Mononuclear cell (primary cell): ENCODE results near the gene TMC8. TPM values are rescaled to one million over a fixed set of nuclear protein-coding genes. Genes with fewer than 3 reads are reported as not detected.
"Not testable (repeated sequence)": the region's sequence is repeated elsewhere in the genome, so short reads cannot be mapped to it uniquely, and the experiment has no call there.

Source experiments
- H3K27me3 ChIP-seq: 2 replicates; pipeline ENCODE4 v1.6.0; 2011; ENCODE audit warnings: low read length, control low read depth; ENCODE audit not compliant: insufficient read depth
- H3K4me1 ChIP-seq: 2 replicates; pipeline ENCODE4 v1.5.1; 2011; ENCODE audit warnings: mild to moderate bottlenecking, low read length, control low read depth; ENCODE audit not compliant: insufficient read depth
- H3K4me3 ChIP-seq: 2 replicates; pipeline ENCODE4 v1.5.1; 2011; ENCODE audit warnings: mild to moderate bottlenecking, low read length, moderate library complexity
- H3K9me3 ChIP-seq: 2 replicates; pipeline ENCODE4 v1.5.1; 2011; ENCODE audit warnings: low read depth, mild to moderate bottlenecking, control low read depth, low read length
- total RNA-seq: library from RNA; depleted of rRNA; stranded (reverse); fragments of >200 nt; gene quantifications from one replicate; pipeline ENCODE4 v1.2.3, GENCODE V29; 2012

The TMC8 gene
- total RNA-seq, 1 donor: 138 TPM

GRCh38 chr17:78168903-78169793 lies 38.6 kb downstream of the TMC8 start:
- Histone ChIP-seq H3K9me3 (no peaks in the 10 kb centered on the region), H3K27me3 (no peaks in the 10 kb centered on the region), H3K4me3 (peak overlapping the region; percentile 59), H3K4me1 (peaks cover 56% of the 10 kb centered on the region)

- Histone ChIP-seq H3K4me1 (peaks cover 74% of the 10 kb centered on the region), H3K4me3 (no peak overlapping the region), H3K9me3 (no peaks in the 10 kb centered on the region), H3K27me3 (no peaks in the 10 kb centered on the region)
Measured at GRCh38 chr17:78170692-78171590, 40.4 kb downstream of the TMC8 start.

DNA sequence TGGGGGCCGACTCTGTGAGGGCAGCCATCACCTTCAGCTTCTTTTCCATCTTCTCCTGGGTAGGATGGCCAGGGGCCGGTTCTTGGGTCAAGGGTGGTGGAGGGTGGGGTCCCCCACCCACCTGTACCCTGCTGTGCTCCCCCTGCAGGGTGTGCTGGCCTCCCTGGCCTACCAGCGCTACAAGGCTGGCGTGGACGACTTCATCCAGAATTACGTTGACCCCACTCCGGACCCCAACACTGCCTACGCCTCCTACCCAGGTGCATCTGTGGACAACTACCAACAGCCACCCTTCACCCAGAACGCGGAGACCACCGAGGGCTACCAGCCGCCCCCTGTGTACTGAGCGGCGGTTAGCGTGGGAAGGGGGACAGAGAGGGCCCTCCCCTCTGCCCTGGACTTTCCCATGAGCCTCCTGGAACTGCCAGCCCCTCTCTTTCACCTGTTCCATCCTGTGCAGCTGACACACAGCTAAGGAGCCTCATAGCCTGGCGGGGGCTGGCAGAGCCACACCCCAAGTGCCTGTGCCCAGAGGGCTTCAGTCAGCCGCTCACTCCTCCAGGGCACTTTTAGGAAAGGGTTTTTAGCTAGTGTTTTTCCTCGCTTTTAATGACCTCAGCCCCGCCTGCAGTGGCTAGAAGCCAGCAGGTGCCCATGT lies 41.1 kb downstream of the TMC8 start:
- H3K4me1 ChIP-seq: peaks cover 82% of the 10 kb centered on the region
- H3K4me3 ChIP-seq: not testable (repeated sequence)

DNA sequence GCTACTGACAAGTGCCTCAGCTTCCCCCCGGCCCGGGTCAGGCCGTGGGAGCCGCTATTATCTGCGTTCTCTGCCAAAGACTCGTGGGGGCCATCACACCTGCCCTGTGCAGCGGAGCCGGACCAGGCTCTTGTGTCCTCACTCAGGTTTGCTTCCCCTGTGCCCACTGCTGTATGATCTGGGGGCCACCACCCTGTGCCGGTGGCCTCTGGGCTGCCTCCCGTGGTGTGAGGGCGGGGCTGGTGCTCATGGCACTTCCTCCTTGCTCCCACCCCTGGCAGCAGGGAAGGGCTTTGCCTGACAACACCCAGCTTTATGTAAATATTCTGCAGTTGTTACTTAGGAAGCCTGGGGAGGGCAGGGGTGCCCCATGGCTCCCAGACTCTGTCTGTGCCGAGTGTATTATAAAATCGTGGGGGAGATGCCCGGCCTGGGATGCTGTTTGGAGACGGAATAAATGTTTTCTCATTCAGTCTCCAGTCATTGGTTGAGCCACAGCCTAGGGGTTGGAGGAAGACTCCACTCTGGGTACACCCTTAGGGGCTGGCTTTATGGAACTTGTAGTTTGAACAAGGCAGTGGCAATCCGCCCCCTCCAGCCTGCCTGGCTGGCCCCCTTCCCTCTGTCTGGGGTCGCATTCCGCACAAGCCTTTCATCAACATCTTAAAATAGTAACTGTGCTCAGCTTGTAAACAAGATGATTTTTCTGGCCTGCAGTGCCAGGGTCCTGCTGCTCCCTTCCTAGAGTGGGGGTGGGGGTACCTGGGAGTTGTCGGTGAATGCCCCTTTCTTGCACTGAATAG lies 41.9 kb downstream of the TMC8 start:
- Histone ChIP-seq H3K9me3 (no peaks in the 10 kb centered on the region), H3K4me1 (peaks cover 86% of the 10 kb centered on the region), H3K27me3 (no peaks in the 10 kb centered on the region), H3K4me3 (no peak overlapping the region)

More for the DNA sequence above, 41.1 kb downstream of the TMC8 start:
- not testable (repeated sequence) for H3K27me3 ChIP-seq, H3K9me3 ChIP-seq

GRCh38 chr17:78173097-78173715 lies 42.6 kb downstream of the TMC8 start:
- H3K9me3 ChIP-seq: no peaks in the 10 kb centered on the region
- H3K4me3 ChIP-seq: no peak overlapping the region
- H3K27me3 ChIP-seq: no peaks in the 10 kb centered on the region
- H3K4me1 ChIP-seq: peaks cover 81% of the 10 kb centered on the region

DNA sequence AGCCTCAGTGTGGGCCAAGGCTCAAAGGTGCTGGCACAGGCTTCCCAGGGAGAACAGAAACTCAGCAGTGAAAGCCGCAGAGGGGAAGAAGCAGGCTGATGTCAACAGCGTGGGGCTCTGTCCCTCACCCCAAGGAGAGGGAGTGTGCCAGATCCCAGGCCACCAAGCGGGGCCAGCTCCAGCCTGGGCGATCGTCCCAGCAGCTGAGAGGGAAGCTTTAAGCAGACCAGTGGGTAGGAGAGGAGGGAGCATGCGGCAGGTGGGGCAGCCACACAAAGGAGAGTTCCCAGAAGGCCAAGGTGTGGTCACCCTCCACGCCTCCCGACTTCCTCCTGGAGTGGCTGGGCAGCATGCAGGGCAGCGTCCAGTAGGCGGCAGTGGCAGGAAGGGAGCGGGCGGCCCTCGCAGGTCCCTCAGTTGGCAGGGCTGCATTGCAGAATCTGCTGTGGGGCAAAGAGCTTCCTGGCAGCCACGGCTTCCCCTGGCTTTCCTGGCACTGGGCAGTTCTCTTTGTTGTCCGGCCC lies 43.8 kb downstream of the TMC8 start:
- H3K4me1 ChIP-seq: peaks cover 82% of the 10 kb centered on the region
- no peak overlapping the region for H3K4me3 ChIP-seq
- no peaks in the 10 kb centered on the region for H3K9me3 ChIP-seq

GRCh38 chr17:78174870-78175642 lies 44.5 kb downstream of the TMC8 start:
- Histone ChIP-seq H3K9me3 (no peaks in the 10 kb centered on the region), H3K4me3 (no peak overlapping the region), H3K4me1 (peaks cover 82% of the 10 kb centered on the region), H3K27me3 (no peaks in the 10 kb centered on the region)

More for the DNA sequence above, 43.8 kb downstream of the TMC8 start:
- H3K27me3 ChIP-seq: no peaks in the 10 kb centered on the region

GRCh38 chr17:78175643-78175981 lies 45.0 kb downstream of the TMC8 start:
- Histone ChIP-seq H3K9me3 (no peaks in the 10 kb centered on the region), H3K4me3 (no peak overlapping the region), H3K4me1 (peaks cover 79% of the 10 kb centered on the region), H3K27me3 (no peaks in the 10 kb centered on the region)

DNA sequence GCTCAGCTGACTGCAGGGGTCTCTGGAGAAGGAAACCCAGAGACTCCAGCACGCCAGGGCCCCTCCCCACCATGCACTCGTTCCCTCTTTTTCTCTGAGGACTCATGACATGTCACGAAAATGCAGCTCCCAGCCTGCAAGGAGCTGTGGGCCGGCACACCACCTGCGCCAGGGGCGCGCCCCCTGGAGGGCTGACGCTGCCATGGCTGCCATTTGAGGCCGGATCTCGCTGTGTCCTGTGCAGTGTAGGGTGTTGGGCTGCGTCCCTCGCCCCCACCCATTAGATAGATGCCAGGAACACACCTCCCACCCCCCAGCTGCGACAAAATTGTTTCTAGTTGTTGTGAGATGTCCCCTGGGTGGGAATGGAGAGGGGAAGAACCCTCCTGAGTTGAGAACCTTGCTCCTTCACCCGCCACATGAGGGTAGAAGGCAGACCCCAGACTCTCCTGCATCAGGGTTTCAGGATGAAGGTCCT lies 46.0 kb downstream of the TMC8 start:
- Histone ChIP-seq H3K27me3 (no peaks in the 10 kb centered on the region), H3K4me1 (peaks cover 72% of the 10 kb centered on the region), H3K9me3 (no peaks in the 10 kb centered on the region), H3K4me3 (no peak overlapping the region)

- no peaks in the 10 kb centered on the region for H3K27me3 ChIP-seq
- no peak overlapping the region for H3K4me3 ChIP-seq
- H3K9me3 ChIP-seq: no peaks in the 10 kb centered on the region
- H3K4me1 ChIP-seq: peaks cover 44% of the 10 kb centered on the region
Measured at GRCh38 chr17:78179372-78179771, 48.8 kb downstream of the TMC8 start.

- H3K4me1 ChIP-seq: peaks cover 37% of the 10 kb centered on the region
- no peaks in the 10 kb centered on the region for H3K27me3 ChIP-seq
- no peaks in the 10 kb centered on the region for H3K9me3 ChIP-seq
- no peak overlapping the region for H3K4me3 ChIP-seq
Measured at GRCh38 chr17:78180083-78180482, 49.5 kb downstream of the TMC8 start.

DNA sequence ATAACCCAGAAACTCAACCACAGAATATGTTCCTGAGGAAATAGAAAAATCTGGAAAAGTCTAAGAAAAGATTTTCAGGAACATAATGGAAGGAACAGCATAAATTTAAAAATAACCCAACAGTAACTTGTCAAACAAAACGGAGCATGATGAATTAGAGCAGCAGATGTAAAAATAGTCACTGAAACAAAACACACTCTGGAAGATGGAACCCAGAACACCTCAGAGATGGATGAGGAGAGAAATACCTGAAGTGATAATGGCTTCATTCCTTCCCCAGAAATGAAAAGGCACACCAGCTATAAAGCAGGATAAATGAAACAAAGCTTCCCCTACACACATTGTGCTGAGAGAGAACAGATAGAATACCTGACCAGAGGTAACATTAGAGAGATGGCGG lies 49.9 kb downstream of the TMC8 start:
- H3K4me1 ChIP-seq: peaks cover 33% of the 10 kb centered on the region
- H3K9me3 ChIP-seq: no peaks in the 10 kb centered on the region
- no peak overlapping the region for H3K4me3 ChIP-seq
- H3K27me3 ChIP-seq: no peaks in the 10 kb centered on the region

DNA sequence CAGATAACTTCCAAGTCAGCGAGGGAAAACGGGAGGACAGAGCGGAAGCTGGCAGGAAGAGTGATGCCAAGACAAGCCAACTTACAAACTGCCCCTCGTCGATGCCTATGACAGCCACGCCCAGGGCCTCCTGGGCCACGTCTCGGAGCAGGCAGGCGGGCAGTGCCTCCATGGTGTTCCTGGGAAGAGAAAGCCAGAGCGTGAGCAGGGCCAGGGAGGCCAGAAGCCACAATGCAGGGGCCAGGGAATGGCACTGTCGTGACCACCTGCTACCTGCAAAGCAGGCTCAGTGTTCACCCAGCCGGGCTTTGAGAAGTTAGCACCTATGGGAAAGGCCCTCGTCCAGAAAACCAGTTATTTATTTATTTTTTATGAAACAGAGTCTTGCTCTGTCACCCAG lies 51.9 kb downstream of the TMC8 start:
- H3K4me3 ChIP-seq: no peak overlapping the region
- H3K27me3 ChIP-seq: no peaks in the 10 kb centered on the region
- H3K4me1 ChIP-seq: peaks cover 33% of the 10 kb centered on the region
- no peaks in the 10 kb centered on the region for H3K9me3 ChIP-seq
